Sciatic nerve (tissue), 2 donors: ENCODE data around the gene TRIM47. TPM values are rescaled to one million over a fixed set of nuclear protein-coding genes. Genes with fewer than 3 reads are reported as not detected.

Source experiments
- ATAC-seq: fragments of 200-7000 bp; cut with Tn5 transposase; one replicate; pipeline ENCODE4 v1.9.1; 2020; ENCODE audit warnings: mild to moderate bottlenecking, moderate library complexity
- DNase-seq: peaks from one replicate; pipeline ENCODE4 v3.0.0-alpha.2; 2020; ENCODE audit warnings: low spot score
- intact Hi-C: fragments of 100-400 bp; cut with DNase I; formaldehyde crosslinking; loops from one replicate; pipeline ENCODE4 v1.14.2; 2022
- total RNA-seq: library from RNA; stranded (reverse); fragmentation: NEBNext Ultra II Directional; extraction: Animal tissue kit (Norgen Biotek cat#: 25700); gene quantifications from one replicate; pipeline ENCODE4 v1.2.1, GENCODE V29; 2021
- donor health status: DM: no; HTN: no; CAD: no.
- donor health status: DM: no; HTN: no; CAD: no.

Gene TRIM47, protein sequence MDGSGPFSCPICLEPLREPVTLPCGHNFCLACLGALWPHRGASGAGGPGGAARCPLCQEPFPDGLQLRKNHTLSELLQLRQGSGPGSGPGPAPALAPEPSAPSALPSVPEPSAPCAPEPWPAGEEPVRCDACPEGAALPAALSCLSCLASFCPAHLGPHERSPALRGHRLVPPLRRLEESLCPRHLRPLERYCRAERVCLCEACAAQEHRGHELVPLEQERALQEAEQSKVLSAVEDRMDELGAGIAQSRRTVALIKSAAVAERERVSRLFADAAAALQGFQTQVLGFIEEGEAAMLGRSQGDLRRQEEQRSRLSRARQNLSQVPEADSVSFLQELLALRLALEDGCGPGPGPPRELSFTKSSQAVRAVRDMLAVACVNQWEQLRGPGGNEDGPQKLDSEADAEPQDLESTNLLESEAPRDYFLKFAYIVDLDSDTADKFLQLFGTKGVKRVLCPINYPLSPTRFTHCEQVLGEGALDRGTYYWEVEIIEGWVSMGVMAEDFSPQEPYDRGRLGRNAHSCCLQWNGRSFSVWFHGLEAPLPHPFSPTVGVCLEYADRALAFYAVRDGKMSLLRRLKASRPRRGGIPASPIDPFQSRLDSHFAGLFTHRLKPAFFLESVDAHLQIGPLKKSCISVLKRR
- total RNA-seq, result 50.7 TPM

DNA sequence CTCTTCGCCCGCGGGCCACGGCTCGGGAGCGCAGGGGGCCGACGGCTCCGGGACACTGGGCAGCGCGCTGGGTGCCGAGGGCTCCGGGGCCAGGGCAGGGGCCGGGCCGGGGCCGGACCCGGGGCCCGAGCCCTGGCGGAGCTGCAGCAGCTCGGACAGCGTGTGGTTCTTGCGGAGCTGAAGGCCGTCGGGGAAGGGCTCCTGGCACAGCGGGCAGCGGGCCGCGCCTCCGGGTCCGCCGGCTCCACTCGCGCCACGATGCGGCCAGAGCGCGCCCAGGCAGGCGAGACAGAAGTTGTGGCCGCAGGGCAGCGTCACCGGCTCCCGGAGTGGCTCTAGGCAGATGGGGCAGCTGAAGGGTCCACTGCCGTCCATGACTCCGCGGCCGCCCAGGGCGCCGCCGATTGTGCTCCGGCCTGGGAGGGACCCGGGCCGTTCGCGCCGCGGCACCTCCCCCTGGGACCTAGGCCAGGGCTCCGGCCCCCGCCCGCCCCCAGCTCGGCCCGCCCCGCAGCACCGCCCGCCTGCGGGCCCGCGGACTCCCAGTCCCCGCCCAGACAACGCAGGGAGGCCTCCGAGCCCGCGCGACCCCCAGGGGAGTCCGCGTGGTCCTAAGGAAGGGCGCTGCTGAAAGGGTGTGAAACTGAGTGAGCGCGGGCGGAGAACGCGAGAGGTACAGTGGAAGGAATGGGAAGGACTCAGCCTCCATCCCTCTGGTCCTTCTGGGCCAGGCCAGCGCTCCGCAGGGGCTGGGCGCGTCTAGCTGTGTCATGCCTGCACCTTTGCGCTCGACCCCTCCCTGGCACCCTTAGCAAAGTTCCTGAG lies at the start of gene TRIM47:
TSS of gene TRIM47 (minus strand) at position 408 of the 825 bp plus-strand sequence. CDS start at position 375, 33 bp downstream.
- intact Hi-C loops, result no loop called here
- ATAC-seq (peak; percentile 50), DNase-seq (peak; percentile 81)

DNA sequence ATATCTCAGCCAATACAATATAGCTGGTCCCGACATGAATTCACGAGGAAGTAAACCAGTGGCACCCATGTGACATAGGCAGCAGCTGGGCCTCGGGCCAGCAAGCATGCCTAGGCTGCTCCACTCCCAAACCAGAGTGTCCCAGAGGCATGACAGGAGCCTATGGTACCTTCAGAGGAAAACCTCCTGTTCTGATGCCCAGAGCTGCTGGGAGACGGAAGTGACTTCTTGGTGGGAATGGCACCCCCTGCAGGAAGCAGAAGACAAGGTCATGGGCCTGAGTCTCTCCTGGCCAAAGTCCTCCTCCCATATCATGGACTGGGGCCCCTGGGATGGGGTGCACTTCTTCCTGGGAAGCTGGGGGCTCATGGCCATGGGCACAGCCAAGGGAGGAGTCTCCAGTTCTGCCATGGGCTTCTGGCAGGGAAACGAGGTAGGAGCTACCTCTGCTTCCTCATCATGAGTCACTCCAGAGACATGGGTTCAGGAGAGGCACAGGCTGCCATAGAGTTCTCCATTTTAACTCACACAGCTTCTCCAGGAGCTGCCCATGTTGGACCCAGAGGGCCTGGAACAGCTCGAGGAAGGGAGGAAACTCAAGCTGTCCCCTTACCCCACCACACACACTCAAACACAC lies 49.0 kb upstream of the TRIM47 start:
- DNase-seq (no peak), ATAC-seq (no peak)
- intact Hi-C loops, result no loop called here

DNA sequence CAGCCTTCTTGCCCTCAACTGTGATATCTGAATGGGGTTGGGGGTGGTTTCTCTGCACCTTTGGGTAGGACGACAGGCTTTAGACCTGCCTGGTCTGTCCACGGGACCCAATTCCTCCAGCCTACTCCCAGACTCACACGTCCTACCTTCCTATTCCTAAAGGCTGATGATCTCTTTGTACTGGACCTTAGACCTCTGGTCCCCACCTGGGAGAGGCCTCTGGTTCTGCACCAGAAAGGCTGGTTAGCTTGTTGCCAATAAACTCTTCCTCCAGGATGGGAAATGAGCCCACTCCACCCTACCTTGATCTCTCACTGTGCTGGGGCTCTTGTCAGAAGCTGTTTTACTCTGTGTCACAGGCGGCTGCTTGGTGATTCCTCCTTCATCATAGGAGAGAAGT lies 48.1 kb upstream of the TRIM47 start:
- ATAC-seq (no peak), DNase-seq (no peak)
- intact Hi-C loops, result no loop called here

DNA sequence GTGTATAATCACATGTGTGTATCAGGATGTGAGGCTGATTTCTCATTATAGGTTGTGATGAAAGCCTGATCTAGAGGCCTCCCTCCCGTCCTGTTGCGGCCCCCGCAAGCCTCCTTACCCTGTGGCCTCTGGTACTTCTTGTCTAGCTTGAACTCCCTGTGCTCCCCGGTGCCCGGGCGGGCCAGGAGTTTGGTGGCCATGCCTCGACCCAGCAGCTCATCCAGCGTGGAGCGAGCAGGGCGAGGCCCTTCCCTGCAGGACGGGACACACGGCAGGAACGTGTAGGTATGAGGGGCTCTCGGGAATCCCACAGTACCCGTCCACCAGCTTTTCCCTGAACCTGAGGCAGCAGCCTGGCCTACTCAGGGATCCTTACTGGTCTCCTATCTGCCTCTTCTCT lies 47.5 kb upstream of the TRIM47 start:
- DNase-seq, result no peak
- intact Hi-C loops, result no loop called here
- no peak for ATAC-seq

DNA sequence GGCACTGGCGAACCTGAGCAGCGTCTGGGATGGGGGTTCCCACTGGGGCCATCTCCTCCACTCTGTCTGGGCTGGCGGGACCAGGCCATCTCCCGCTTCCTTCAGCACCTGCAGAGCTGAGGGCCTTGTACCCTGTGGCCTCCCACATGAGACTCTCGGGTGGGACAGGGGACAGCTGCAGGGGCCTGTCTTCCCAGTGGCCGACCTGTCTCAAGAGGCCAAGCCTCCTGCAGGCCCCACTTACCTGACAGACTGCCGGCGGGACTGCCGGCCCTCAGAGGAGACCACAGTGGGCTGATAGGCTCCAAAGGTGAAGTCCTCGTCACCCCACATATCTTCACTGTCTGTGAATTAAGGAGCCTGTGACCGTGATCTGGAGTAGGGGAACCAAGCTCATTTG lies 46.7 kb upstream of the TRIM47 start:
- DNase-seq (no peak), ATAC-seq (no peak)
- intact Hi-C loops, result no loop called here

DNA sequence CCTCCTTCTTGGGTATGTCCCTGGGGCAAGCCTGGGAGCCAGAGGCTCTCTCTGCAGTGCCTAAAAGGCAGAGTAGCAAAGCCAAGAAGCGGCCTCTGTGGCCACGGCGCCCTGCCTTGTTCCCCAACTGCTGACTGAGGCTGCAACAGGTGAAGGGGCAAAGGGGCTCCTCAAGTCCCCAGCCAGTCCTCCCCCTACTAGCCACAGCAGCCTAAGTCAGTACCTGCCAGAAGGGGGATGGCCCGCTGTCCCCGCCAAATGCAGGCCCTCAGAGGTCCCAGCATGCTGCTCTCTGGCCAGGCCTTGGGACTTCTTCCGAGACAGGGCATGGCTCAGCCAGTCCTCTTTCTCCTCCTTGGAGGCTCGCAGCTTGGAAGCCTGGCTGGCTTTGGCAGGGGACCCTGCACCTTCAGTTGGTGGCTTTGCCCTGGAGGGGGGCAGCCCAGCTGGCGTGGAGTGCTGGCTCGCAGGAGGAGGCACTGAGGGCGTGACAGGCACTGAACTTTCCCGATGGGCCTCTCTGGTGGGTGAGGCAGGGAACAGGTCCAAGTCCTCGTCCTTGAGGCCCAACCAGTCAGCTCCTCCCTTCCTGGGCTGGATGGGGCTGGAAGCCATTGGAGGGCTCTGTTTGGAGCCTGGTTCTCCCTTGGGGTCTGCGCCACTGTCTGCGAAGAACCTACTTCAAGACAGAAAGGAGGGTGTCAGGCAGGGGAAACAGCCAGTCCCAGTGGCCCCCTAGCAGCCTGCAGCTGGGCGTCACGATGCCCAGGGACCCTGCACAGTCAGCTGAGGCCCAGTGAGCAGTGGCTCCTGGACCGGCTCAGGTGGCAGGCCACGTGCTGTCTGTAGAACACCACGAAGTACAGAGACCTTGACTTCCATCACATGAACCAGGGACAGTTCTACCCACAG lies 44.8 kb upstream of the TRIM47 start:
- intact Hi-C loops, result no loop called here
- no peak for ATAC-seq

DNA sequence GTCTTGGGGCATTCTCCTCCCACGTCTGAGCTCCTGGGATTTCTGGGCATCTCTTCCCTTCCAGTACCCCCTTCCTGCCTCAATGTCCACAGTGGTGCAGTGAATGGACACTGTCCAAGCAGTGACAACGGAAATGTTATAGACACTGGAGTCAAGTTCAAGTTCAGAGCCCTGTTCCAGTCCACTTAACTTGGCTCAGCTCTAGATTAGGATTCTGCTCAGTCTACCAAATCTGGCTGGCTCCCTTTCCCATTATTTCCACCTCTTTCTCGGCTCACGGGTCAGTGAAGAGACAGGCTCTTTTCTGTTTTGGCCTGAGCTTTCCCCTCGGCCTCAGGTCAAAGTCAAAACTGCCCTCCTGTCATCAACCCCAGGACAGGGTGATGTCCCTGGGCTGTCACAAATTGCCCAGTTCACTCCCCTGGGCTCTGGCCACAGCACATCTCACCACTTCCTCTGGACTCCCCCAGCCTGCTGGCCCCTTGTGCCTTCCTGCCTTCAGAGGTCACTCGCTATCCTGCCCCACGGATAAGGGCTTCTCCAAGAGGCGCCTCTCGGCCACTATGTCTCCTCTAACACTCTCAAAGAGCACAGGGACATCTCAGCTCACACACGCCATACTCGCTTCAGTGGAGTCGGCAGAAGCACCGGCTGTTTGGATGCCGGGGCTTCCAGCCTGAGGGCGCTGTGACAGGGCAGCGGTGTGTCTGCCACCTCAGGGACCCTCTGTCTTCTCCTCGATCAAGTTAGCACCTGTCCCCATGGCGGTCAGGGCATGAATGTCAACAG lies 44.0 kb upstream of the TRIM47 start:
- ATAC-seq (no peak), DNase-seq (no peak)
- intact Hi-C loops, result no loop called here

More for the DNA sequence above, 44.8 kb upstream of the TRIM47 start:
- no peak for DNase-seq

DNA sequence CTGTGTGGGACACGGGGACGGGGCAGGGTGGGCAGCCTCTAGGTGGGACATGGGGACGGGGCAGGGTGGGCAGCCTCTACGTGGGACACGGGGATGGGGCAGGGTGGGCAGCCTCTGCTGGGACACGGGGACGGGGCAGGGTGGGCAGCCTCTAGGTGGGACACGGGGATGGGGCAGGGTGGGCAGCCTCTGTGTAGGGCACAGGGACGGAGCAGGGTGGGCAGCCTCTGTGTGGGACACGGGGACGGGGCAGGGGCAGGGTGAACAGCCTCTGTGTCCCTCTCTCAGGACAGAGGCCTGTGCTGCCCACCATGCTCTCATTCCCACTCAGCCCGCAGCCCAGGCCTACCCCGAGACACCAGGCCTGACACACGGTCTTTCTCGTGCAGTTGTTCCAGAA lies 43.2 kb upstream of the TRIM47 start:
- ATAC-seq, result no peak
- no peak for DNase-seq
- intact Hi-C loops, result no loop called here

DNA sequence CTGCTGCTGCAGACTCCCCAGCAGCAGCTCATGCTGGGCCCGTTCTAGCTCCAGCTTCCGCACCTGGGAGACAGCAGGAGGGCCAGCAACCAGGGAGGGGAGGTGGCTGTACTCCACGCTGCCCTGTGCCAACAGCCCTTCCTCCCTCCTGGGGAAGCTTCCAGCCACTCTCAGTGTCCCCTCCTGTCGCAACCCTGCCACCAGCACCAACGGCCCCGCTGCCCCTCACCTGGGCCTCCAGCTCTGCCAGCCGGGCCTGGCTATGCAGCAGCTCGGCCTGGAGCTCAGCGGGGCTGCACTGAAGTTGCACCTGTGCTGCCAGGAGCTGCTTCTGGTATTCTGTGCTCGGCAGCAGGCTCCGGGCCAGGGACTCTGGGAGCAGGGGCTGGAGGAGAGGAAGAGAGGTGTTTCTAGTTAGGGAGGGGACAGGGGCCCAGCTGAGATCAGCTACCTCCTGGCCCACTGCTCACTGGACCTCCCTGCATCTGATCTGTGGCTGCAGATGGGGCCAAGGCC lies 41.7 kb upstream of the TRIM47 start:
- intact Hi-C loops, result no loop called here
- DNase-seq (no peak), ATAC-seq (no peak)

DNA sequence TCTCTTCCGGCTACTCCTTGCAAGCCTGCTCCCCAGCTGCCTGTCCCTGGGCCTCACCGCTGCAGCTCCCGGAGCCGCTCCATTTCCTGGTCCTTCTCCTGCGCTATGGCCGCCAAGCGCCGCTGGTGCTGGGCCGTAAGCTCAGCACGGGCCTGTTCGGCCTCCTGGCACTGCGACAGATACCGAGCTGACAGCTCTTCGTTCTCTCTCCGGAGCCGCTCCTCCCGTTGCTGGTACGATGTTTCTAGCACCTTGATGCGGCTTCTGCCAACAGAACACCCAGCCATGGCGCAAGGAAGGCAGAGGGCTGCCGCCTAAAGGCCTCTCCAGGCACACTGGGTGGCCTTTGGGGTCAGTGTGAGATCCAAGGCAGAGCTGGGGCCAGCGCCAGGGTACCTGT lies 41.2 kb upstream of the TRIM47 start:
- intact Hi-C loops, result no loop called here
- no peak for DNase-seq
- ATAC-seq, result no peak

DNA sequence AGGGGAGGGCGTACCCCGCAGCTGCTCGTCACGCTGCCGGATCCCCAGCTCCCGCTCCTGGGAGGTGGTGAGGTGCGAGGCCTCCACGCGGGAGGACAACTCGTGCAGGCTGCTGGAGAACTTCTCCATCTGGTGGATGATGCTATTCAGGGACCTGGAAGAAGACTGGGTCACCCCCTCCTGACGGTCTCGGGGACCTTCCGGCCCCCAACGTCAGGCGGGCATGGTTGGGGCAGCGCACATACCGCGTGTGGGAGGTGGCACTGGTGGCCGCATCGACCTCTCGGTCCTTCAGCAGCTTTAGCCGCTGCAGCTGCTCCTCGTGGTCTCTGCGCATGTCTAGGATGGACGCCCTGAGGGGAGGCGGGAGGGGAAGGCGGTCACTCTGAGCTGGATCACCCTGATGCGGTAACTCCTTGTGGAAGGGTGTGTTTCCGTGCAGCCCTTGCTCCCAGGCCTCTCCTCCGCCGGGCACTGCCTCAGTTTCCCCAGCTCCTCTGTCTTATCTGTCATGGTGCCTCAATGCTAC lies 39.6 kb upstream of the TRIM47 start:
- DNase-seq (no peak), ATAC-seq (no peak)
- intact Hi-C loops, result no loop called here

DNA sequence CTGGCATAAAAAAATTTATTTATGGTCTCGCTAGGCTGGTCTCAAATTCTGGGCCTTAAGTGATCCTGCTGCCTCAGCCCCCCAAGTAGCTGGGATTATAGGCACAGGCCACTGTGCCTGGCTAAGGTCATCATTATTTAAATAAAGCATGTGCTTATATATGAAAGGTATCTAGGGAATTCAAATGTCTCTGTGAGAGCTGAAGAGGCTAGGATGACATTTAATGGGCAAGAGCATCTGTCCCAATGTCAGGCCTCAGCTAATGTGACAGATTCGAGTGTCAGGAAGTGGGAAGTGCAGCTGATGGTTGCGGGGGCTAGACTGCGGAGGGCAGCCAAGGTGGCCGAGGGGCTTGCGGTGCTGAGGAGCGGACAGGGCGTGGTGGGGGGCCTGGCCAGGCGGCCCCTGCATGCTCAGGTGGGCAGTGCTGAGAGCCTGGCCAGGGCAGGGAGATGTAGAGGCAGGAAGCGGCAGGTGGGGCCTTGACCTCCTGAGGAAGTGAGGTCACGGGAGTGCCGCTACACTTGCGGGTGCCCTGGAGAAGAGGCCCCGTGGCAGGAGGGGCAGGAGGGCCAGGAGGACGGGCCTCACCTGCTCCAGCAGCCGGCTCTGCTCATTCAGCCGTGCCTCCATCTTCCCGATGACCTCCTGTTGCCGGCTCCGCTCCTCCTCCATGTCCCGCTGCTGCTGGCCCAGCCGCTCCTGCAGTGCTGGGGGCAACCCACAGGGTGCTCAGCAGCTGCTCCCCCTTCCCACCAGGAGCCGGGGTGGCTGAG lies 38.9 kb upstream of the TRIM47 start:
- intact Hi-C loops, result no loop called here
- DNase-seq (no peak), ATAC-seq (no peak)

DNA sequence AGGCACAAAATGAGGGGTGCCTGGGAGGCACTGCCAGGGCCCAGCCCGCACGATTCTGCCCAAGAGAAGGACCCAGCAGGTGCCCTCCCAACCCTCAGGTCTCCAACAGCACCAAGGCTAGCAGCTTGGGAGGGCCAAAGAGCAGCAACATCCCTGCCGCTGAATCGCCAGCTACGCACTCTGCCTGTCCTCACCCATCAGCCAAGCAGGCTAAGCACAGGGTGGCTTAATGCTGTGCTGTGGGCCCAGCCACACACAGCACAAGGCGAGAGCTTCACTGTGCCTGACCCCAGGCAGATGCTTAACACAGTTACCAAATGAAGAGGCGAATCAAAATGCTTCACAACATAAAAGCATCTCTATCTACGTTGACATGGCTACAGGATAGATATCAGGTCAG lies 36.9 kb upstream of the TRIM47 start:
- ATAC-seq (no peak), DNase-seq (no peak)
- intact Hi-C loops, result no loop called here

DNA sequence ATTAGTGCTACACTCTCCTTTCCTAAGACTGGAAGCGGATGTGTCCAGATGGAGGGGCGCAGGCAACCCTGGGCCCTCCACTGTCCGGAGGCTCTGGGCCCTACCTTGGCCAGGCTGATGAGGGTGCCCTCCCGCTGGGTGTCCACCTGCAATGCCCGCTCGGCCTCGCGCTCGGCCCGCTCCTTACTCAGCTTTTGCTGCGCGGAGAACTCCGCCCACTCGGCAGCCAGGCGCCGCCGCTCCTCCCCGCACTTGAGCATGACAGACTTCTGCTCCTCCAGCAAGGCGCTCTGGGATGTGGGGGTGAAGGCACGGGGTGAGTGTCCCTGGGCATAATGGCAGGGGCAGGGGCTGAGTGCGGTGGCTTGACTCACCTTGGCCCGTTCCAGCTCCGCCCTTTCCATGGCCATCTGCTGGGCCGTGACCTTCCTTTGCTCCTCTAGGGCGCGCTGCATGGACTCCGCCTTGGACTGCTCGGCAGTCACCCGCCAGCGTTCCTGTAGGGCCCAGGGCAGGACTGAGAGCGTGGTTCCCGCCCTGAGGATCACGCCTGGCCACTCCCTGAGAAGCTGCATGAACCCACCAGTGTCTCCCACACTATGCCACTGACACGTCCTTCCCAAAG lies 36.4 kb upstream of the TRIM47 start:
- intact Hi-C loops, result no loop called here
- ATAC-seq (no peak), DNase-seq (no peak)

DNA sequence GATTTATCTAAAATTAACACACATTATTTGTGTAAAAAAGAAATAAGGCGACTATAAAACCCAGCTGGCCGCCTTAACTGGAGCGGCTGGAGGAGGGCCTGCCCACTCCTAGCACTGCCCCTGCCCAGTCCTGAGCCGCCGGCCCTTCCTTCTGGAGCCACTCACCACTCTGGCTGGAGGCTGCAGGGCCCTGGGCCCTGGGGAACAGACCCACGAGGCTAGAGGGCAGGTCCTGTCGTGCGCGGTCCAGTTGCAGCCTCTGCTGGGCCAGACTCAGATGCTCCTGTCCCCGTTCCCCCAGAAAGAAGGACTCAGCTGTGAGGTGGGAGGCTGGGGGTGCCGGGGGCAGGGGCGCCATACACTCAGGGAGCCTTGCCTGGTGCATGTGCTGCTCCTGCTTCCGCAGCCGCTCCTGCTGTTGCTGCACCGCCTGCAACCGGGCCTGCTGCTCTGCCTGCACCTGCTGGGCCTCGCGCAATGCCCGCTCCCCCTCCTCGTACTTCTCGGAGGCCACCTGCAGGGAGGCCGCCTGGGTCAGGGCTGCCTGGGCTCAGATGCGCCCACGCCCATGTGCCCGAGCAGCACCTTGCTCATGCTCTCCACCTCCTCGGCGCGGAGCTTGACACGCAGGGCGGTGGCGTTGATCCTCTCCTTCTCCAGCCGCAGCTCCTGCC lies 35.3 kb upstream of the TRIM47 start:
- intact Hi-C loops, result no loop called here
- DNase-seq, result no peak
- no peak for ATAC-seq

DNA sequence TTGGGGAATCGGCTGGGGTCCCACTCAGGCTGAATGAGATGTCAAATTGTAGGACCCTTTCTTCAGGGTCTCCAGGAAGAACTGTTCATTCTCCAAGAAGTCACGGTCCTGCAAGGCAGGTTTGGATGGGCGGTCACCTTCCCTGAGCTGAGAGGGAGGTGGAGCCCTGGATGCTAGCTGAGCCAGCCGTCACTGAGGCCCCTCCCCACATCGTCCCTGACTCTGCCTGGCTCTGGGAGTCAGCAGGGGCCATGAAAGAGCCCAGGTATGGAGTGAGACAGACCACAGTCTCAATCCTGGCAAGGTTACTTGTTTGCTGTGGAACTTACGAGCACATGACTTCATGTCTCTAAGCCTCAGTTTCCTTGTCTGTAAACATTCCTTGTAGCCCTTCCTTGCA lies 32.3 kb upstream of the TRIM47 start:
- no peak for DNase-seq
- no peak for ATAC-seq
- intact Hi-C loops, result no loop called here
